GM12864 (cell line): ENCODE results near the gene AQP12A.
"Not testable (repeated sequence)": the region's sequence is repeated elsewhere in the genome, so short reads cannot be mapped to it uniquely, and the experiment has no call there.

ENCODE experiments used
- DNase-seq: peaks from one replicate; pipeline ENCODE4 v3.0.0-alpha.2; 2011; ENCODE audit warnings: low read depth
- H3K4me3 ChIP-seq: 2 replicates; pipeline ENCODE4 v1.5.1; 2011; ENCODE audit warnings: mild to moderate bottlenecking, low read depth, low read length, control low read depth
- CTCF ChIP-seq: IDR thresholded peaks from 2 replicates; pipeline ENCODE4 v1.5.1; 2011; ENCODE audit warnings: low read depth, mild to moderate bottlenecking, moderate library complexity, low read length, control low read depth, inconsistent platforms; ENCODE audit errors: missing control alignments

Gene AQP12A

GRCh38 chr2:240648650-240649275, 42.9 kb upstream of the AQP12A start:
- TF ChIP-seq CTCF, result no peak
- DNase-seq, result no peak
- no peak overlapping the region for H3K4me3 ChIP-seq

GRCh38 chr2:240649331-240649730, 42.3 kb upstream of the AQP12A start:
- DNase-seq, result no peak
- no peak for TF ChIP-seq CTCF
- no peak overlapping the region for H3K4me3 ChIP-seq

GRCh38 chr2:240650254-240650965, 41.3 kb upstream of the AQP12A start:
- no peak for TF ChIP-seq CTCF
- no peak for DNase-seq
- no peak overlapping the region for H3K4me3 ChIP-seq

GRCh38 chr2:240651185-240651584, 40.5 kb upstream of the AQP12A start:
- DNase-seq, result no peak
- no peak overlapping the region for H3K4me3 ChIP-seq
- TF ChIP-seq CTCF, result no peak

GRCh38 chr2:240655931-240656886, 35.5 kb upstream of the AQP12A start:
- no peak overlapping the region for H3K4me3 ChIP-seq
- DNase-seq, result no peak
- TF ChIP-seq CTCF, result no peak

- not testable (repeated sequence) for DNase-seq, H3K4me3 ChIP-seq
These were observed 31.8 kb upstream of the AQP12A start for GRCh38 chr2:240659883-240660282.

- no peak for DNase-seq
- TF ChIP-seq CTCF, result no peak
- no peak overlapping the region for H3K4me3 ChIP-seq
These were observed 29.0 kb upstream of the AQP12A start for GRCh38 chr2:240662681-240663080.
